HCT116 (cell line): ENCODE measurements around the gene ZNF573. TPM values are rescaled to one million over a fixed set of nuclear protein-coding genes. Genes with fewer than 3 reads are reported as not detected.

Source experiments
- ATAC-seq: fragments of 200-7000 bp; cut with Tn5 transposase; 2 replicates; pipeline ENCODE4 v1.9.1; 2020; ENCODE audit warnings: mild to moderate bottlenecking, moderate library complexity
- BruUV-seq: library from RNA; stranded (reverse); fragments of 400-500 nt; replicated peaks from 2 replicates; lab custom pipeline; 2021; lab: Mats Ljungman, UMichigan
- CTCF ChIA-PET: fragments of 300-600 bp; sonication (Branson Sonifier 250); formaldehyde crosslinking; loops from one replicate; lab custom pipeline; 2021; ENCODE audit warnings: antibody characterized with exemption; lab: Charles Lee
- POLR2A ChIA-PET: fragments of 300-600, 350-600 bp; sonication (Branson Sonifier 250); formaldehyde crosslinking; loops from one replicate; lab custom pipeline; 2021; ENCODE audit warnings: antibody characterized with exemption; lab: Charles Lee
- RAD21 ChIA-PET, 2 experiments: fragments of 300-600 bp; sonication (Branson Sonifier 250); formaldehyde crosslinking; loops; one replicate each; lab custom pipeline; 2023; ENCODE audit warnings: low total read pairs in 2 of 2; ENCODE audit not compliant: uncharacterized antibody in 2 of 2, unreplicated experiment in 2 of 2, low non-redundant PET in 1 of 2; lab: Charles Lee
- DNase-seq: peaks from one replicate; pipeline ENCODE4 v3.0.0-alpha.2; 2010; ENCODE audit warnings: low read depth, low spot score
- H2AFZ ChIP-seq: fragments of 200-600 bp; shearing (Covaris generic), sonication (generic); 2 replicates; pipeline ENCODE4 v1.6.1; 2017; ENCODE audit warnings: low read depth, mixed run types, mixed read lengths, antibody characterized with exemption, low read length; ENCODE audit not compliant: poor library complexity, severe bottlenecking
- H3K27ac ChIP-seq: 2 replicates; pipeline ENCODE4 v1.5.1; 2012; ENCODE audit warnings: low read depth, low read length
- H3K27me3 ChIP-seq: fragments of 200-600 bp; sonication (generic); 2 replicates; pipeline ENCODE4 v1.6.1; 2016; ENCODE audit warnings: mixed run types, low read length, mixed read lengths; ENCODE audit not compliant: insufficient read depth
- H3K36me3 ChIP-seq, 2 experiments: fragments of 200-500 bp in 1 of 2; fragments of 200-600 bp in 1 of 2; sonication (Bioruptor generic) in 1 of 2; sonication (generic) in 1 of 2; 2 replicates each; pipeline versions ENCODE4 v1.5.1 to v1.6.1; 2014 to 2016; ENCODE audit warnings: low read length in 2 of 2, inconsistent platforms in 1 of 2, mixed read lengths in 1 of 2, mixed run types in 1 of 2; ENCODE audit not compliant: insufficient read depth in 2 of 2, control insufficient read depth in 1 of 2
- H3K4me1 ChIP-seq, 2 experiments: fragments of 200-600 bp in 1 of 2; sonication (generic) in 1 of 2; 2 replicates each; pipeline versions ENCODE4 v1.5.1 to v1.6.1; 2012 to 2017; ENCODE audit warnings: low read length in 2 of 2, inconsistent platforms in 1 of 2, mild to moderate bottlenecking in 1 of 2, mixed read lengths in 1 of 2, mixed run types in 1 of 2, moderate library complexity in 1 of 2; ENCODE audit not compliant: insufficient read depth in 2 of 2, control insufficient read depth in 1 of 2
- H3K4me2 ChIP-seq: fragments of 200-600 bp; sonication (generic); 2 replicates; pipeline ENCODE4 v1.6.1; 2017; ENCODE audit warnings: mixed run types, low read length, mixed read lengths
- H3K4me3 ChIP-seq, 2 experiments: fragments of 200-600 bp in 1 of 2; sonication (generic) in 1 of 2; replicated peaks in 1 of 2; 2 replicates each; pipeline ENCODE4 v1.5.1; 2011 to 2016; ENCODE audit warnings: low read length in 2 of 2, control low read depth in 1 of 2, low read depth in 1 of 2, mild to moderate bottlenecking in 1 of 2, mixed read lengths in 1 of 2, mixed run types in 1 of 2
- H3K79me2 ChIP-seq: fragments of 200-600 bp; sonication (generic); 2 replicates; pipeline ENCODE4 v1.6.1; 2017; ENCODE audit warnings: mild to moderate bottlenecking, mixed run types, low read length, moderate library complexity, mixed read lengths; ENCODE audit not compliant: insufficient read depth
- H3K9ac ChIP-seq: fragments of 200-600 bp; sonication (generic); 2 replicates; pipeline ENCODE4 v1.6.1; 2016; ENCODE audit warnings: low read length, mixed read lengths
- H3K9me2 ChIP-seq: fragments of 200-600 bp; sonication (generic), shearing (Covaris generic); 2 replicates; pipeline ENCODE4 v1.6.1; 2017; ENCODE audit warnings: mixed run types, mild to moderate bottlenecking, moderate library complexity; ENCODE audit not compliant: insufficient read depth
- H3K9me3 ChIP-seq, 2 experiments: fragments of 200-500 bp in 1 of 2; fragments of 200-600 bp in 1 of 2; sonication (Bioruptor generic) in 1 of 2; sonication (generic) in 1 of 2; 2 replicates each; pipeline ENCODE4 v1.6.1; 2014 to 2017; ENCODE audit warnings: low read length in 2 of 2, mixed read lengths in 2 of 2, inconsistent platforms in 1 of 2, low read depth in 1 of 2, mild to moderate bottlenecking in 1 of 2, mixed run types in 1 of 2, moderate library complexity in 1 of 2; ENCODE audit not compliant: control insufficient read depth in 1 of 2, insufficient read depth in 1 of 2
- H4K20me1 ChIP-seq: fragments of 200-600 bp; sonication (generic), shearing (Covaris generic); 2 replicates; pipeline ENCODE4 v1.6.1; 2017; ENCODE audit warnings: mixed run types, mild to moderate bottlenecking, moderate library complexity; ENCODE audit not compliant: insufficient read depth
- EGR1 ChIP-seq: IDR thresholded peaks from 2 replicates; pipeline ENCODE4 v1.6.1; 2012; ENCODE audit warnings: low read depth
- EZH2phosphoT487 ChIP-seq: fragments of 200-600 bp; IDR thresholded peaks from 2 replicates; pipeline ENCODE4 v1.6.1; 2018; ENCODE audit warnings: antibody characterized with exemption, borderline replicate concordance
- POLR2AphosphoS5 ChIP-seq: IDR thresholded peaks from 2 replicates; pipeline ENCODE4 v1.6.1; 2011; ENCODE audit warnings: mild to moderate bottlenecking, low read depth, low read length, moderate library complexity
- RAD21 ChIP-seq: IDR thresholded peaks from 2 replicates; pipeline ENCODE4 v1.6.1; 2012; ENCODE audit warnings: low read depth, mild to moderate bottlenecking
- YY1 ChIP-seq: IDR thresholded peaks from 2 replicates; pipeline ENCODE4 v1.6.1; 2011; ENCODE audit warnings: low read length, low read depth, moderate library complexity, mild to moderate bottlenecking; ENCODE audit not compliant: insufficient replicate concordance; ENCODE audit errors: extremely low read depth
- ZFX ChIP-seq: fragments of 450-650 bp; IDR thresholded peaks from 2 replicates; pipeline ENCODE4 v1.6.1; 2017
- intact Hi-C: fragments of 100-400 bp; cut with micrococcal nuclease; formaldehyde crosslinking; loops from 2 replicates; pipeline ENCODE4 v1.10.0; 2022
- total RNA-seq: library from RNA; stranded (reverse); gene quantifications from one replicate; pipeline ENCODE4 v1.2.1, GENCODE V29; 2021; ENCODE audit not compliant: unreplicated experiment
- TF ChIP-seq, protein P1 (sequence below), 3 experiments: fragments of 200-600 bp in 1 of 3; sonication (generic) in 1 of 3; IDR thresholded peaks in 2 of 3; conservative IDR thresholded peaks in 1 of 3; 2 replicates each; pipeline ENCODE4 v1.5.1; 2012 to 2017; ENCODE audit warnings: low read depth in 2 of 3, low read length in 2 of 3, antibody characterized with exemption in 1 of 3, borderline replicate concordance in 1 of 3, control low read depth in 1 of 3, mild to moderate bottlenecking in 1 of 3, mixed read lengths in 1 of 3, mixed run types in 1 of 3, moderate library complexity in 1 of 3; ENCODE audit not compliant: insufficient read depth in 1 of 3
- TF ChIP-seq, protein P2 (sequence below): IDR thresholded peaks from 2 replicates; pipeline ENCODE4 v1.6.1; 2012
- TF ChIP-seq, protein P3 (sequence below): IDR thresholded peaks from 2 replicates; pipeline ENCODE4 v1.6.1; 2012
- TF ChIP-seq, protein P4 (sequence below): IDR thresholded peaks from 2 replicates; pipeline ENCODE4 v1.6.1; 2012; ENCODE audit warnings: low read depth

The ZNF573 gene
- total RNA-seq, 1 experiment from 2014 or later: 2.4 TPM

DNA sequence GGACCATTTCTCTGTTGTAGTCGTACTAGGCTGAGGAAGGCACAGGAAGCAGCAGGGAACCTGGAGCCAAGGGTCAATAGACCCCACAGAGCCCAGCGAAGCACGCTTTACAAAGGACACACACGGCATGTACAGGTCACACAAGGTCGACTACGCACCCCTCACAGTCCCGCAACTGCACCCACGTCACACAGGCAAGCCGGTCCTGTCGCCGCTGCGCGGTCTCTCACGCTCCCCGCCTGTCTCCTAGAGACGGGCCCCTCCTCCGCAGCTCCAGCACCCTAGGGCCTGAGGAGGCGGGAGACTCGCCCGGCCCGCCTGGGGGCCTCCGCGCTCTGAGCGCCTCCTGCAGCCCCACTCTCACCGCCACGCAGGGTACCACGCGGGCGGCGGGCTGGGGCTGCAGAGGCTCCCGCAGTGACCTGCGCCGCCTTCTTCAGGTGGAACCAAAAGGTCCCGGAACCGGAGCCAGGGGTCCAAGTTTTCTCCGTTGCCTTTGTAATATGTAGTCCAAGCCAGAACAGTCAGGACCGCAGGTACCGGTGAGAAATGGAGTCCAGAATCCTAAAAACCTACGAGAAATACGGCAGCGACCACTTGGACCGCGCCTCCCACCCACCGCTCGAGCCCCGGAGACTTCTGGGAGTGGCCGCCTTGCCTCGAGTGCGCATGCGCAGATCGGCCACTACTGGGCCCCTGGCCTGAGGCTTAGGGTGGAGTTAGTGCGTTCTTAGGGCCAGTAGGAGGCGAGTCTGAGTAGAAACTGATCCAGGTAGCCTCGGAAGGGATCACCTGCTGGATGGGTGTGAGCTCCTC, 60.1 kb downstream of the ZNF573 start, which contains the start of gene ZNF607:
ZNF607 (minus strand) TSS at position 651 of the 816 bp plus-strand sequence. CDS start 8,143 bp downstream, outside the sequence.
- ATAC-seq (peak; percentile 98), DNase-seq (peak; percentile 94)
- Histone ChIP-seq H2AFZ (peak within 1 kb of the TSS; percentile 89), H3K36me3 (no peaks in the 10 kb centered on the region), H3K27ac (peak within 1 kb of the TSS; percentile 66), H3K4me1 (peaks cover 4 to 11% of the 10 kb centered on the region in 2 experiments; a peak in 1 of 4 replicates), H3K9me3 (no peaks in the 10 kb centered on the region), H3K9ac (peak within 1 kb of the TSS; percentile 73), H4K20me1 (no peaks in the 10 kb centered on the region)
- ChIA-PET RAD21 (no interaction called here), CTCF (no interaction called here), POLR2A (interaction anchor here (1.4 kb wide), 1 partner anchor 60 kb away, joined by 3 read pairs; the partner anchor contains the start of gene ZNF573)
- TF ChIP-seq, protein P1, sequence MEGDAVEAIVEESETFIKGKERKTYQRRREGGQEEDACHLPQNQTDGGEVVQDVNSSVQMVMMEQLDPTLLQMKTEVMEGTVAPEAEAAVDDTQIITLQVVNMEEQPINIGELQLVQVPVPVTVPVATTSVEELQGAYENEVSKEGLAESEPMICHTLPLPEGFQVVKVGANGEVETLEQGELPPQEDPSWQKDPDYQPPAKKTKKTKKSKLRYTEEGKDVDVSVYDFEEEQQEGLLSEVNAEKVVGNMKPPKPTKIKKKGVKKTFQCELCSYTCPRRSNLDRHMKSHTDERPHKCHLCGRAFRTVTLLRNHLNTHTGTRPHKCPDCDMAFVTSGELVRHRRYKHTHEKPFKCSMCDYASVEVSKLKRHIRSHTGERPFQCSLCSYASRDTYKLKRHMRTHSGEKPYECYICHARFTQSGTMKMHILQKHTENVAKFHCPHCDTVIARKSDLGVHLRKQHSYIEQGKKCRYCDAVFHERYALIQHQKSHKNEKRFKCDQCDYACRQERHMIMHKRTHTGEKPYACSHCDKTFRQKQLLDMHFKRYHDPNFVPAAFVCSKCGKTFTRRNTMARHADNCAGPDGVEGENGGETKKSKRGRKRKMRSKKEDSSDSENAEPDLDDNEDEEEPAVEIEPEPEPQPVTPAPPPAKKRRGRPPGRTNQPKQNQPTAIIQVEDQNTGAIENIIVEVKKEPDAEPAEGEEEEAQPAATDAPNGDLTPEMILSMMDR (IDR thresholded peaks at IDR 0.05 in 2 of 3, conservative IDR thresholded peaks at IDR 0.05 in 1 of 3; ENCODE audit: borderline replicate concordance in 1 of 3, insufficient read depth in 1 of 3, low read depth in 2 of 3, low read length in 2 of 3): peak; percentile 13 to 74 (median 59); a peak in 5 of 6 replicates
- TF ChIP-seq, protein P2, sequence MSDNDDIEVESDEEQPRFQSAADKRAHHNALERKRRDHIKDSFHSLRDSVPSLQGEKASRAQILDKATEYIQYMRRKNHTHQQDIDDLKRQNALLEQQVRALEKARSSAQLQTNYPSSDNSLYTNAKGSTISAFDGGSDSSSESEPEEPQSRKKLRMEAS: peak; percentile 78
- TF ChIP-seq EZH2phosphoT487 (no peak), POLR2AphosphoS5 (peak; percentile 91), EGR1 (peak; percentile 35; the same call in 1 of the 2 replicates), ZFX (peak; percentile 41; the same call in 1 of the 2 replicates), RAD21 (peak; percentile 39; the same call in 1 of the 2 replicates), YY1 (peak; percentile 26)
- TF ChIP-seq, protein P3, sequence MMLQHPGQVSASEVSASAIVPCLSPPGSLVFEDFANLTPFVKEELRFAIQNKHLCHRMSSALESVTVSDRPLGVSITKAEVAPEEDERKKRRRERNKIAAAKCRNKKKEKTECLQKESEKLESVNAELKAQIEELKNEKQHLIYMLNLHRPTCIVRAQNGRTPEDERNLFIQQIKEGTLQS: no peak
- TF ChIP-seq, protein P4, sequence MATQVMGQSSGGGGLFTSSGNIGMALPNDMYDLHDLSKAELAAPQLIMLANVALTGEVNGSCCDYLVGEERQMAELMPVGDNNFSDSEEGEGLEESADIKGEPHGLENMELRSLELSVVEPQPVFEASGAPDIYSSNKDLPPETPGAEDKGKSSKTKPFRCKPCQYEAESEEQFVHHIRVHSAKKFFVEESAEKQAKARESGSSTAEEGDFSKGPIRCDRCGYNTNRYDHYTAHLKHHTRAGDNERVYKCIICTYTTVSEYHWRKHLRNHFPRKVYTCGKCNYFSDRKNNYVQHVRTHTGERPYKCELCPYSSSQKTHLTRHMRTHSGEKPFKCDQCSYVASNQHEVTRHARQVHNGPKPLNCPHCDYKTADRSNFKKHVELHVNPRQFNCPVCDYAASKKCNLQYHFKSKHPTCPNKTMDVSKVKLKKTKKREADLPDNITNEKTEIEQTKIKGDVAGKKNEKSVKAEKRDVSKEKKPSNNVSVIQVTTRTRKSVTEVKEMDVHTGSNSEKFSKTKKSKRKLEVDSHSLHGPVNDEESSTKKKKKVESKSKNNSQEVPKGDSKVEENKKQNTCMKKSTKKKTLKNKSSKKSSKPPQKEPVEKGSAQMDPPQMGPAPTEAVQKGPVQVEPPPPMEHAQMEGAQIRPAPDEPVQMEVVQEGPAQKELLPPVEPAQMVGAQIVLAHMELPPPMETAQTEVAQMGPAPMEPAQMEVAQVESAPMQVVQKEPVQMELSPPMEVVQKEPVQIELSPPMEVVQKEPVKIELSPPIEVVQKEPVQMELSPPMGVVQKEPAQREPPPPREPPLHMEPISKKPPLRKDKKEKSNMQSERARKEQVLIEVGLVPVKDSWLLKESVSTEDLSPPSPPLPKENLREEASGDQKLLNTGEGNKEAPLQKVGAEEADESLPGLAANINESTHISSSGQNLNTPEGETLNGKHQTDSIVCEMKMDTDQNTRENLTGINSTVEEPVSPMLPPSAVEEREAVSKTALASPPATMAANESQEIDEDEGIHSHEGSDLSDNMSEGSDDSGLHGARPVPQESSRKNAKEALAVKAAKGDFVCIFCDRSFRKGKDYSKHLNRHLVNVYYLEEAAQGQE: no peak
- TF ChIP-seq, all 23 proteins: peak for 7
- Histone ChIP-seq H3K79me2 (peaks cover 7% of the 10 kb centered on the region; the same call in 1 of the 2 replicates), H3K4me3 (peak within 1 kb of the TSS; percentile 75 to 83), H3K9me2 (no peaks in the 10 kb centered on the region), H3K27me3 (no peaks in the 10 kb centered on the region), H3K4me2 (peak within 1 kb of the TSS; percentile 78)
- BruUV-seq: TSS peak; percentile 75
- intact Hi-C loops: loop anchor here (5.0 kb wide), 1 partner anchor 58 kb away; the partner anchor contains the start of gene ZNF573
